Sigmoid colon (tissue), 7 donors: ENCODE data around the gene H19. TPM values are rescaled to one million over a fixed set of nuclear protein-coding genes. Genes with fewer than 3 reads are reported as not detected.

Source experiments
- DNase-seq: peaks from one replicate; pipeline ENCODE4 v3.0.0-alpha.2; 2019
- H3K27ac ChIP-seq, 4 donors: fragments of 200-600 bp; sonication (generic); one replicate each; pipeline ENCODE4 v1.5.1; 2016 to 2019; ENCODE audit warnings: mild to moderate bottlenecking in 1 of 4
- H3K27me3 ChIP-seq, 3 donors: fragments of 200-600 bp; sonication (generic); one replicate each; pipeline ENCODE4 v1.5.1; 2019; ENCODE audit warnings: mild to moderate bottlenecking in 1 of 3
- H3K36me3 ChIP-seq, 4 donors: fragments of 200-600 bp; sonication (generic); one replicate each; pipeline ENCODE4 v1.5.1; 2016 to 2019
- H3K4me1 ChIP-seq, 4 donors: fragments of 200-600 bp; sonication (generic); one replicate each; pipeline ENCODE4 v1.5.1; 2017 to 2019
- H3K4me3 ChIP-seq, 4 donors: fragments of 200-600 bp; sonication (generic); one replicate each; pipeline ENCODE4 v1.5.1; 2017 to 2019; ENCODE audit warnings: mild to moderate bottlenecking in 2 of 4, moderate library complexity in 1 of 4
- H3K9me3 ChIP-seq, 4 donors: fragments of 200-600 bp in 3 of 4; sonication (generic) in 3 of 4; one replicate each; pipeline versions ENCODE4 v1.5.1 to v1.6.1; 2013 to 2019
- CTCF ChIP-seq, 4 experiments: fragments of 450-650 bp in 3 of 4; fragments of 200-600 bp in 1 of 4; IDR thresholded peaks; one replicate each; pipeline ENCODE4 v1.5.1; 2016 to 2019; ENCODE audit warnings: antibody characterized with exemption in 4 of 4, mild to moderate bottlenecking in 3 of 4, moderate library complexity in 2 of 4
- EP300 ChIP-seq, 4 donors: sonication (generic); formaldehyde crosslinking; IDR thresholded peaks; one replicate each; pipeline ENCODE4 v1.6.1; 2017; ENCODE audit warnings: antibody characterized with exemption in 4 of 4
- POLR2A ChIP-seq, 2 donors: fragments of 450-650 bp; IDR thresholded peaks; one replicate each; pipeline ENCODE4 v1.6.1; 2016; ENCODE audit warnings: antibody characterized with exemption in 2 of 2, mild to moderate bottlenecking in 2 of 2, moderate library complexity in 2 of 2
- POLR2AphosphoS5 ChIP-seq, 4 donors: sonication (generic); formaldehyde crosslinking; IDR thresholded peaks; one replicate each; pipeline ENCODE4 v1.6.1; 2017; ENCODE audit warnings: antibody characterized with exemption in 4 of 4
- WGBS, 2 donors: extraction: QIAGEN DNeasy Blood & Tissue Kit; methylation state at CpG; one replicate each; pipeline ENCODE4 v1.1.7; 2013; 5-methylcytosine and 5-hydroxymethylcytosine counted together
- intact Hi-C: fragments of 100-400 bp; cut with DNase I; formaldehyde crosslinking; loops from one replicate; pipeline ENCODE4 v1.15.1; 2023
- polyA plus RNA-seq, 3 donors: library from polyadenylated mRNA; stranded (reverse); fragments of 200-250 nt; gene quantifications; one replicate each; pipeline ENCODE4 v1.2.3, GENCODE V29; 2013
- total RNA-seq, 4 donors: library from RNA; depleted of rRNA; stranded (reverse); fragments of >200 nt; gene quantifications; one replicate each; pipeline ENCODE4 v1.1.0, GENCODE V29; 2016
- donor health status: healthy with polysubstance abuse.
- donor health status: Bipolar disorder and iron deficiency.
- donor health status: healthy.

Gene H19
- total and polyA plus RNA-seq, 7 donors, result 9.9 to 349 (median 67.6) TPM

GRCh38 chr11:2036863-2037486, 39.3 kb upstream of the H19 start:
- no peaks in the 10 kb centered on the region for H3K36me3 ChIP-seq
- WGBS, 2 donors, result no CpG with 5 or more reads among the region's 18 CpGs
- no peaks in the 10 kb centered on the region for H3K27me3 ChIP-seq
- DNase-seq, result no peak
- intact Hi-C loops, result no loop called here
- H3K4me1 ChIP-seq, result no peaks in the 10 kb centered on the region
- TF ChIP-seq EP300 (IDR thresholded peaks at IDR 0.05) (no peak), CTCF (IDR thresholded peaks at IDR 0.05) (no peak), POLR2AphosphoS5 (IDR thresholded peaks at IDR 0.05) (no peak), POLR2A (IDR thresholded peaks at IDR 0.05) (no peak)
- no peaks in the 10 kb centered on the region for H3K9me3 ChIP-seq
- H3K27ac ChIP-seq, result no peak overlapping the region
- no peak overlapping the region for H3K4me3 ChIP-seq

- intact Hi-C loops, result no loop called here
- DNase-seq, result no peak
- H3K4me3 ChIP-seq, result no peak overlapping the region
- H3K4me1 ChIP-seq, result no peaks in the 10 kb centered on the region
- H3K27me3 ChIP-seq, result no peaks in the 10 kb centered on the region
- TF ChIP-seq POLR2A (IDR thresholded peaks at IDR 0.05) (no peak), EP300 (IDR thresholded peaks at IDR 0.05) (no peak), POLR2AphosphoS5 (IDR thresholded peaks at IDR 0.05) (no peak), CTCF (IDR thresholded peaks at IDR 0.05) (no peak)
- no peak overlapping the region for H3K27ac ChIP-seq
- H3K36me3 ChIP-seq, result no peaks in the 10 kb centered on the region
- WGBS, 2 donors, result no CpG with 5 or more reads among the region's 14 CpGs
- H3K9me3 ChIP-seq, result no peaks in the 10 kb centered on the region
Measured at GRCh38 chr11:2035382-2035781, 37.7 kb upstream of the H19 start.

- H3K4me1 ChIP-seq, result no peaks in the 10 kb centered on the region
- no peak for TF ChIP-seq CTCF (IDR thresholded peaks at IDR 0.05)
- TF ChIP-seq POLR2A (IDR thresholded peaks at IDR 0.05), result no peak
- no peak for TF ChIP-seq POLR2AphosphoS5 (IDR thresholded peaks at IDR 0.05)
- TF ChIP-seq EP300 (IDR thresholded peaks at IDR 0.05), result no peak
- H3K27ac ChIP-seq, result no peak overlapping the region
- no peaks in the 10 kb centered on the region for H3K9me3 ChIP-seq
- H3K27me3 ChIP-seq, result no peaks in the 10 kb centered on the region
- intact Hi-C loops, result no loop called here
- WGBS, 2 donors, result no CpG with 5 or more reads among the region's 10 CpGs
- no peak overlapping the region for H3K4me3 ChIP-seq
- no peaks in the 10 kb centered on the region for H3K36me3 ChIP-seq
- no peak for DNase-seq
Measured at GRCh38 chr11:2031058-2031457, 33.4 kb upstream of the H19 start.

GRCh38 chr11:2027708-2028107, 30.1 kb upstream of the H19 start:
- no peaks in the 10 kb centered on the region for H3K9me3 ChIP-seq
- TF ChIP-seq POLR2AphosphoS5 (IDR thresholded peaks at IDR 0.05) (no peak), POLR2A (IDR thresholded peaks at IDR 0.05) (no peak), EP300 (IDR thresholded peaks at IDR 0.05) (no peak), CTCF (IDR thresholded peaks at IDR 0.05) (no peak)
- 100% methylated on average over 1 of the region's 15 CpGs; no CpG with 5 or more reads in 1 of the 2 donors for WGBS, 2 donors
- H3K4me1 ChIP-seq, result no peaks in the 10 kb centered on the region
- H3K27ac ChIP-seq, result no peak overlapping the region
- no peaks in the 10 kb centered on the region for H3K36me3 ChIP-seq
- DNase-seq, result no peak
- H3K27me3 ChIP-seq, result no peaks in the 10 kb centered on the region
- no peak overlapping the region for H3K4me3 ChIP-seq
- intact Hi-C loops, result no loop called here

GRCh38 chr11:2015025-2015424, 17.4 kb upstream of the H19 start:
- no peaks in the 10 kb centered on the region for H3K27me3 ChIP-seq
- no peak for DNase-seq
- no peaks in the 10 kb centered on the region for H3K4me1 ChIP-seq
- WGBS, 2 donors, result no CpG with 5 or more reads among the region's 14 CpGs
- H3K4me3 ChIP-seq, result no peak overlapping the region
- H3K9me3 ChIP-seq, result no peaks in the 10 kb centered on the region
- H3K27ac ChIP-seq, result no peak overlapping the region
- intact Hi-C loops, result no loop called here
- no peaks in the 10 kb centered on the region for H3K36me3 ChIP-seq
- no peak for TF ChIP-seq POLR2A (IDR thresholded peaks at IDR 0.05)
- no peak for TF ChIP-seq CTCF (IDR thresholded peaks at IDR 0.05)
- TF ChIP-seq POLR2AphosphoS5 (IDR thresholded peaks at IDR 0.05), result no peak
- TF ChIP-seq EP300 (IDR thresholded peaks at IDR 0.05), result no peak
